GM18520 (cell line): ENCODE measurements around the gene TRIM17.

Experiments used
- ATAC-seq: cut with Tn5 transposase; IDR thresholded peaks from one replicate; pipeline ENCODE4 v1.9.1; 2021; ENCODE audit not compliant: unreplicated experiment

The TRIM17 gene

GRCh38 chr1:228381356-228381755 lies 35.3 kb downstream of the TRIM17 start:
- ATAC-seq, result no peak

GRCh38 chr1:228379666-228380065 lies 37.0 kb downstream of the TRIM17 start:
- ATAC-seq, result no peak

GRCh38 chr1:228378873-228379460 lies 37.7 kb downstream of the TRIM17 start:
- ATAC-seq, result no peak

- ATAC-seq, result no peak
These were observed 38.4 kb downstream of the TRIM17 start for GRCh38 chr1:228378090-228378872.

GRCh38 chr1:228377664-228378089 lies 39.0 kb downstream of the TRIM17 start:
- no peak for ATAC-seq

- ATAC-seq, result no peak
These were observed 39.7 kb downstream of the TRIM17 start for GRCh38 chr1:228376651-228377631.

GRCh38 chr1:228376262-228376628 lies 40.4 kb downstream of the TRIM17 start:
- no peak for ATAC-seq

GRCh38 chr1:228375578-228376261 lies 40.9 kb downstream of the TRIM17 start:
- no peak for ATAC-seq

- ATAC-seq, result no peak
These were observed 41.7 kb downstream of the TRIM17 start for GRCh38 chr1:228374711-228375577.

- no peak for ATAC-seq
These were observed 42.7 kb downstream of the TRIM17 start for GRCh38 chr1:228373681-228374571.

GRCh38 chr1:228373004-228373680 lies 43.5 kb downstream of the TRIM17 start:
- ATAC-seq, result no peak

- no peak for ATAC-seq
These were observed 44.3 kb downstream of the TRIM17 start for GRCh38 chr1:228372183-228373003.

- ATAC-seq, result no peak
These were observed 44.9 kb downstream of the TRIM17 start for GRCh38 chr1:228371741-228372182.

- no peak for ATAC-seq
These were observed 45.5 kb downstream of the TRIM17 start for GRCh38 chr1:228370941-228371740.

- ATAC-seq, result no peak
These were observed 46.2 kb downstream of the TRIM17 start for GRCh38 chr1:228370439-228370940.
